ENCODE measurements around the gene PTS.

GRCh38 chr11:112238041-112238440, 11.8 kb downstream of the PTS start:
- TF ChIP-seq CTCF (IDR thresholded peaks at IDR 0.05), result no peak
- peak in 1 of 4 donors; percentile 13 for TF ChIP-seq POLR2AphosphoS5 (IDR thresholded peaks at IDR 0.05)
